ENCODE data around the gene RUVBL2.

RUVBL2 gene

DNA sequence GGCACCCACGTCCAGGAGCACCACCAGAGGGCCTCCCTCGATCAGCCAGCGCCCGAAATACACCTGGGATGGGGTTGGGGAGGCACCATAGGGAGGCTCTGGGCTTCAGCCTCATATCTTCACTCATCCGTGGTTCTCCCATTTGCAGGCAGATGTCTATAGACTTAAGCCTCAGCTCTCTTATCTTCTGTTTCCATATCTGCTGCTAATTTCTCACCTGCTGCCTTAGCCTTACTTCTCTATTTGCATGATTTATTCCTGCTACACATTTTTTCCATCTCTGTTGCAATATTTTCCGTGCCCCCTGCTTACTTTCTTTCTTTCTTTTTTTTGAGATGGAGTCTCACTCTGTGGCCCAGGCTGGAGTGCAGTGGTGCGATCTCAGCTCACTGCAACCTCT lies 6.4 kb upstream of the RUVBL2 start:
- no peak for DNase-seq (ENCODE audit: low read depth in 2 of 2, low spot score in 1 of 2)

DNA sequence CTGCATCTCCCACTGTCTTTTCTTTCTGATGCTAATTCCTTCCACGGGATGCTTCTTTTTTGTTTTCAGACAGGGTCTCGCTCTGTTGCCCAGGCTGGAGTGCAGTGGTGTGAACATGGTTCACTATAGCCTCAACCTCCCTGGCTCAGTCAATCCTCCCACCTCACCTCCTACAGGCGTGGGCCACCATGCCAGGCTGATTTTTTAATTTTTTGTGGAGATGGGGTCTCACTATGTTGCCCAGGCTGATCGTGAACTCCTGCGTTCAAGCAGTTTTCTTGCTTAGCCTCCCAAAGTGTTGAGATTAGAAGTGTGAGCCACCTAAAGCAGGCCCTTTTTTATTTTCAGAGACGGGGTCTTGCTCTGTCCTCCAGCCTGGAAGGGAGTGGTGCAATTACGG lies 5.4 kb upstream of the RUVBL2 start:
- DNase-seq (ENCODE audit: low read depth in 2 of 2, low spot score in 1 of 2): no peak

- no peak for DNase-seq (ENCODE audit: low read depth in 2 of 2, low spot score in 1 of 2)
These were observed 4.8 kb upstream of the RUVBL2 start for GRCh38 chr19:48988860-48989259.

GRCh38 chr19:48989701-48990291 lies 3.9 kb upstream of the RUVBL2 start:
- DNase-seq (ENCODE audit: low read depth in 2 of 2, low spot score in 1 of 2): no peak

- DNase-seq (ENCODE audit: low read depth in 2 of 2, low spot score in 1 of 2): no peak
These were observed 3.3 kb upstream of the RUVBL2 start for GRCh38 chr19:48990400-48990799.

- DNase-seq (ENCODE audit: low read depth in 2 of 2, low spot score in 1 of 2): no peak
These were observed 2.6 kb upstream of the RUVBL2 start for GRCh38 chr19:48991011-48991609.

DNA sequence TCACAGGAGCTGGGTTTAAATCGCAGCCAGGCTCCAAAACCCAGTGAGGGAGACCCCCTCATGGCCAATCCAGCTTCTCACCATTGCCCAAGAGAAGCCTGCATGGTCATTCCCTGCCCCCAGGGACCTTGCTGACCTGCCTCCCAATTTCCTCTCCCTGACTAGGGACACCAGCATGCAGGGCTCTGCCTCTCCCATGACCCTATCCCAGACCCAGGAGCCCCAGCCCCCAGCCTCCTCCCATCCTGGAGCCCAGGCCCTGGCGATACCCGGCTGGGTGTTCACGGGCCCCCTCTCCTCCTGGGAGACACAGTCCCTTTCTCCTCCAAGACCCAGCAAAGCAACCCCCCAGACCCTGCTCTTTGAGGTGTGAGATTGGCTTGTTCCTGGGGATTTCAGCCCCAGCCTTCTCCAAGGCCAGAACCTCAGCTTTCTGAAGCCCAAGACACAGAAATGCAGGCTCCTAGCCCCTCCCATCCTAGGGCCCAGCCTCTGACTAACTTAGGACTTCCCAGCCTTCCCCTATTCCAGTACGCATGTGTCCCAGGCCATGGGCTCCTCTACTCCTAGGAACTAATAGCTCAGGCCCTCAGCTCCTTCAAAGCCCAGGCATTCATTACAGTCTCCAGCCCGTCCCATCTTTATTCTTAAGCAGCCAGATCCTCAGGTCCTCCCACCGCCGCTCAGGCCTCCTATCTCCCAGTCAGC lies 1.7 kb upstream of the RUVBL2 start:
- no peak for DNase-seq (ENCODE audit: low read depth in 2 of 2, low spot score in 1 of 2)

DNA sequence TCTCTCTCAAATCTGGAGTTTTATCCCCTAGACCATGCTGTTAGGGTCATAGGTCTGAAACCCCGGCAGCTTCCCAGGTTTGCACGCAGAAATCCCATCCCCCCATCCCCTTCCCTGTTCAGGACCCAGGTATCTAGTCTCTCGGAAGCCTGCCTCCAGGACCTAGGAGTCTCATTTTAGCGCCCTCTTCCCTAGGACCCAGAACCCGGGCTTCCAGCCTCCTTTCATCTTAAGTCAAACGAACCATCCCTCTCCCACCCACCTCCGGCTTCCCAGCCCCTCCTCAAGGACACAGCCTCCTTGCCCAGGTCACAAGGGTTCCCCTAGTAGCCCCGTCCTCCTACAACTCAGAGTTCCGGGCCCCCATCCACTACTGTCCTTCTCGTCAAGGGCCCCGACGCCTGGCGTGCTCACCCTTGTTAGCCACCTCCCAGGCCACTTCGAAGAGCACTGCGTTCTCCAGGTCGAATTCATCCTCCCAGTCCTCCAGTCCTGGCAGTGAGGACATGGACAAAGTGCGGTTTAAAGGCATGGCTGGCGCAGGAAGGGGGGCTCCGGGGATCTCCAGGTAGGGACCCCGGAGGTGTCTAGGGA lies 1.0 kb upstream of the RUVBL2 start:
- no peak for DNase-seq (ENCODE audit: low read depth in 2 of 2, low spot score in 1 of 2)

DNA sequence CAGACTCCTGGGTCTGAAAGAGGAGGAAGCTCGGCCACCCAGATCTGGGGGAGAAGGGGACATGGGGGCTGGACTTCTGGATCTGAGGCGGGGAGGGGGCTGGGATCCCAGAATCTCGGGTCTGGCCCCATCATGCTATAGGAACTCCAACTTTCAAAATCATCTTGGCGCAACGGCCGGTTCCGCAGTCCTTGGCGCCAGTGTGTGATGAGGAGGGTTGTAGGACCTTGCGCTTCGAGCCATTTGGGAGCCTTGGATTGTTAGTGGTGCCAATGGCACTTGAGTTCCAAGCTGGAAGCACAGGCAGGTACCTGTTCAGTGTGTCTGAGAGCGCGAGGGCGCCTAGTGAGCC lies 324 bp downstream of the RUVBL2 start:
- no peak for DNase-seq (ENCODE audit: low read depth in 2 of 2, low spot score in 1 of 2)

GRCh38 chr19:48997972-48998371 lies 4.3 kb downstream of the RUVBL2 start:
- DNase-seq (ENCODE audit: low read depth in 2 of 2, low spot score in 1 of 2): no peak

- no peak for DNase-seq (ENCODE audit: low read depth in 2 of 2, low spot score in 1 of 2)
These were observed 6.0 kb downstream of the RUVBL2 start for GRCh38 chr19:48999481-49000325.

DNA sequence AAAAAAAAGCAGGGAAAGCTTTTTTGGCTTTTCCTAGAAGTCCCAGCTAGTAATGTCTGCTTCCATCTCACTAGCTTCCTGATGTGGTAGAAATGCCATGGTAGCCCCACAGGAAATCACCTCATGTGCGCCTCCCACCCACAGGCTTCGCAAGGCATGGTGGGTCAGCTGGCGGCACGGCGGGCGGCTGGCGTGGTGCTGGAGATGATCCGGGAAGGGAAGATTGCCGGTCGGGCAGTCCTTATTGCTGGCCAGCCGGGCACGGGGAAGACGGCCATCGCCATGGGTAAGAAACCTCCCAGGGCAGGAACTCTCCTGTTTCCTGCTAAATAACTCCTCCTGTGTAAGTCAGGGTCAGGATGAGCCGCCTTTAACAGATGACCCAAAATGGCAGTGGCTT lies 10.4 kb downstream of the RUVBL2 start:
- DNase-seq (ENCODE audit: low read depth in 2 of 2, low spot score in 1 of 2): no peak

DNA sequence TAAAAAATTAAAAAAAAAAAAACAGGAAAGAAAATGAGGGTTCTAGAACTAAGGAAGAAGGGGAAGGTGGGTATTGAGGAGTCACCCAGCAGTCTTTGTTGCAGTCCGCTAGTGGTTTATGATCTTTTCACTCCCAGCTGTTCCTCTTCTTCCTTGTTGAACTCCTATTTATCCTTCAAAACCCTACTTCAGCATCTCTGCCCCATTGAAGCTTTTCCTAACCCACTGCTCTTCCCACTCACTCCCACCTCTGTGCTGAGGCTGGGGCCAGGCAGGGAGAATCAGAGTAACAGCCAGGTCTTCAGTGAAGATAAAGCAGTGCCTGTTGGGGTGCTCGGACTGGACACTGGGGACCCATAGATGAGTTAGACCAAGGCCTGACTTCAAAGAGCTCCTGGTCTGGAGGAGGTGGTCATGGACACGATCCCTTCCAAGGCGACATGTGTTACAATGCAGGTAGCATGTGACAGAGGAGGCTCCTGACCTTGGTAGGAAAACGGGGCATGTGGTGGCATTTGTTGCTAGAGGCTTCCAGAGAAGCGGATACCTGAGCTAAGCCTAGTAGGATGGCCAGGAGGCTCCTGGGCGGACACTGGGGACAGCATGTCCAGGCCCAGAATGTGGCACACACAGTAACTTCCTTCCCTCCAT lies 11.4 kb downstream of the RUVBL2 start:
- no peak for DNase-seq (ENCODE audit: low read depth in 2 of 2, low spot score in 1 of 2)

- DNase-seq (ENCODE audit: low read depth in 2 of 2, low spot score in 1 of 2): no peak
These were observed 13.2 kb downstream of the RUVBL2 start for GRCh38 chr19:49006905-49007304.

DNA sequence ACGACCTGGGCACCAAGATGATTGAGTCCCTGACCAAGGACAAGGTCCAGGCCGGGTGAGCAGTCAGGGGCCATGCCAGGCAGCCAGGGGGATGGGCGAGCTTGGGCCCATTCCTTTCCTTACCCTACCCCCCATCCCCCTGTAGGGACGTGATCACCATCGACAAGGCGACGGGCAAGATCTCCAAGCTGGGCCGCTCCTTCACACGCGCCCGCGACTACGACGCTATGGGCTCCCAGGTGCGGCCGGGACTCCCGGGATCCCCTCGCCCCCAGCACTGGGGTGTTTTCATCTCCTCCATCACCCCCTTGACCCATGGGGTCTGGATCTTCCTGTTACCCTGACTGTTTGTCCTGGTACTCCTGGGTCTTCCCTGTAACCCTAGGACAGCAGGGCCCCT lies 16.1 kb downstream of the RUVBL2 start:
- no peak for DNase-seq (ENCODE audit: low read depth in 2 of 2, low spot score in 1 of 2)

GRCh38 chr19:49010453-49010852 lies 16.8 kb downstream of the RUVBL2 start:
- no peak for DNase-seq (ENCODE audit: low read depth in 2 of 2, low spot score in 1 of 2)

DNA sequence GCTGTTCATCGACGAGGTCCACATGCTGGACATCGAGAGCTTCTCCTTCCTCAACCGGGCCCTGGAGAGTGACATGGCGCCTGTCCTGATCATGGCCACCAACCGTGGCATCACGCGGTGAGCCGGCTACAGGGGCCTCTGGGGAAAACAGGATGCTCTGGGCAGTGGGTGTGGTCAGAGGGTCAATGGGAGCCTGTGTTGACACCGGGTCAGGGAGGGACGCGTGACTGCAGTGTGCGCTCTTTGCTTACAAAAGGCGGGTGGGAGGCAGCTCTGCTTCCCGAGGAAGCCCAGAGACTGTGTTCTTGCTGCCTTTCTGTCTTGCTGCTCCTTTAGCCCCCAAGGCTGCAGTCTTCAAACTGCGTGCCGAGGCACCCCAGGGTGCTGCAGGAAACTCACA lies 17.5 kb downstream of the RUVBL2 start:
- no peak for DNase-seq (ENCODE audit: low read depth in 2 of 2, low spot score in 1 of 2)

- no peak for DNase-seq (ENCODE audit: low read depth in 2 of 2, low spot score in 1 of 2)
These were observed 20.6 kb downstream of the RUVBL2 start for GRCh38 chr19:49014123-49014869.

- DNase-seq (ENCODE audit: low read depth in 2 of 2, low spot score in 1 of 2): no peak
These were observed 21.2 kb downstream of the RUVBL2 start for GRCh38 chr19:49014870-49015255.

- no peak for DNase-seq (ENCODE audit: low read depth in 2 of 2, low spot score in 1 of 2)
These were observed 22.6 kb downstream of the RUVBL2 start for GRCh38 chr19:49016067-49016839.
